SK-N-SH (cell line): Measurements from ENCODE around the gene PLA2G2C. TPM values are rescaled to one million over a fixed set of nuclear protein-coding genes. Genes with fewer than 3 reads are reported as not detected.

Experiments used
- CTCF ChIA-PET: fragments of 300-600, 350-600 bp; formaldehyde crosslinking; extraction: SDS; loops from one replicate; lab custom pipeline; 2021; lab: Yijun Ruan, JAX
- POLR2A ChIA-PET: fragments of 350-600 bp; sonication (Branson Sonifier 250); formaldehyde crosslinking; extraction: SDS; loops from one replicate; lab custom pipeline; 2020; ENCODE audit warnings: antibody characterized with exemption, inconsistent platforms; lab: Yijun Ruan, JAX
- DNase-seq: peaks from one replicate; pipeline ENCODE4 v3.0.0; 2012
- H2AFZ ChIP-seq: fragments of 200-600 bp; sonication (generic); 2 replicates; pipeline ENCODE4 v1.8.1; 2016; ENCODE audit warnings: antibody characterized with exemption, mild to moderate bottlenecking, low read depth
- H3F3A ChIP-seq: fragments of 200-600 bp; sonication (generic); replicated peaks from 2 replicates; pipeline ENCODE3; 2016; ENCODE audit warnings: antibody characterized with exemption, mild to moderate bottlenecking; ENCODE audit not compliant: insufficient read depth
- H3K27ac ChIP-seq, 2 experiments: fragments of 200-500 bp in 1 of 2; fragments of 200-600 bp in 1 of 2; sonication (Bioruptor generic) in 1 of 2; sonication (generic), shearing (Covaris generic) in 1 of 2; 2 replicates each; pipeline versions ENCODE4 v1.5.1 to v1.6.1; 2014 to 2016; ENCODE audit warnings: low read depth in 2 of 2, inconsistent platforms in 1 of 2, low read length in 1 of 2, mild to moderate bottlenecking in 1 of 2, mixed read lengths in 1 of 2
- H3K27me3 ChIP-seq: fragments of 200-600 bp; sonication (generic), shearing (Covaris generic); 2 replicates; pipeline ENCODE4 v1.6.1; 2016; ENCODE audit warnings: mixed run types; ENCODE audit not compliant: insufficient read depth
- H3K36me3 ChIP-seq, 2 experiments: fragments of 200-500 bp in 1 of 2; fragments of 200-600 bp in 1 of 2; sonication (Bioruptor generic) in 1 of 2; sonication (generic) in 1 of 2; replicated peaks in 1 of 2; 2 replicates each; pipeline versions ENCODE3 to v1.5.1; 2014 to 2016; ENCODE audit warnings: low read length in 1 of 2, mild to moderate bottlenecking in 1 of 2; ENCODE audit not compliant: insufficient read depth in 2 of 2, control insufficient read depth in 1 of 2
- H3K4me1 ChIP-seq, 2 experiments: fragments of 200-500 bp in 1 of 2; fragments of 200-600 bp in 1 of 2; sonication (Bioruptor generic) in 1 of 2; sonication (generic), shearing (Covaris generic) in 1 of 2; 2 replicates each; pipeline versions ENCODE4 v1.5.1 to v1.6.1; 2014 to 2016; ENCODE audit warnings: low read depth in 1 of 2, low read length in 1 of 2, mixed run types in 1 of 2; ENCODE audit not compliant: insufficient read depth in 2 of 2, control insufficient read depth in 1 of 2
- H3K4me2 ChIP-seq: fragments of 200-600 bp; sonication (generic), shearing (Covaris generic); 2 replicates; pipeline ENCODE4 v1.6.1; 2017; ENCODE audit warnings: mixed run types
- H3K4me3 ChIP-seq, 2 experiments: fragments of 200-500 bp in 1 of 2; fragments of 200-600 bp in 1 of 2; sonication (Bioruptor generic) in 1 of 2; sonication (generic), shearing (Covaris generic) in 1 of 2; 2 replicates each; pipeline versions ENCODE4 v1.5.1 to v1.8.1; 2014 to 2016; ENCODE audit warnings: low read depth in 2 of 2, inconsistent platforms in 1 of 2, low read length in 1 of 2, mild to moderate bottlenecking in 1 of 2, mixed read lengths in 1 of 2, moderate library complexity in 1 of 2
- H3K79me2 ChIP-seq: fragments of 200-600 bp; sonication (generic); 2 replicates; pipeline ENCODE4 v1.8.1; 2017; ENCODE audit warnings: mild to moderate bottlenecking; ENCODE audit not compliant: insufficient read depth
- H3K9ac ChIP-seq: fragments of 200-600 bp; sonication (generic); 2 replicates; pipeline ENCODE4 v1.6.1; 2017; ENCODE audit warnings: mixed run types
- H3K9me2 ChIP-seq: fragments of 200-600 bp; sonication (generic); 2 replicates; pipeline ENCODE4 v1.6.1; 2017; ENCODE audit warnings: mixed run types
- H3K9me3 ChIP-seq: fragments of 200-600 bp; sonication (generic); 2 replicates; pipeline ENCODE4 v1.6.1; 2017; ENCODE audit warnings: mixed run types, mild to moderate bottlenecking, moderate library complexity
- H4K20me1 ChIP-seq: fragments of 200-600 bp; sonication (generic); 2 replicates; pipeline ENCODE4 v1.6.1; 2017; ENCODE audit warnings: mild to moderate bottlenecking, mixed run types; ENCODE audit not compliant: insufficient read depth
- CHD2 ChIP-seq: fragments of 150-350 bp; IDR thresholded peaks from 2 replicates; pipeline ENCODE4 v1.6.1; 2018; ENCODE audit warnings: low read length; ENCODE audit not compliant: partially characterized antibody
- CTCF ChIP-seq: fragments of 200-600 bp; sonication (generic); IDR thresholded peaks from 2 replicates; pipeline ENCODE4 v1.6.1; 2017; ENCODE audit warnings: antibody characterized with exemption, mild to moderate bottlenecking, moderate library complexity
- ELF1 ChIP-seq: IDR thresholded peaks from 2 replicates; pipeline ENCODE4 v1.4.0; 2012
- EZH2phosphoT487 ChIP-seq: fragments of 200-600 bp; sonication (generic); IDR thresholded peaks from 2 replicates; pipeline ENCODE4 v1.6.1; 2017; ENCODE audit warnings: low read depth, mixed run types, mild to moderate bottlenecking, antibody characterized with exemption, moderate library complexity, borderline replicate concordance
- FOSL2 ChIP-seq: IDR thresholded peaks from 2 replicates; pipeline ENCODE4 v1.4.0; 2012; ENCODE audit warnings: low read depth, mild to moderate bottlenecking, moderate library complexity, borderline replicate concordance
- FOXJ3 ChIP-seq: sonication (generic); formaldehyde crosslinking; IDR thresholded peaks from 2 replicates; pipeline ENCODE4 v1.5.1; 2020; ENCODE audit warnings: mild to moderate bottlenecking, missing genetic modification reagents
- GATA2 ChIP-seq: sonication (generic); formaldehyde crosslinking; IDR thresholded peaks from 2 replicates; pipeline ENCODE4 v1.5.0; 2020; ENCODE audit warnings: mild to moderate bottlenecking, missing genetic modification reagents
- MXI1 ChIP-seq: IDR thresholded peaks from 2 replicates; pipeline ENCODE4 v1.6.1; 2012; ENCODE audit warnings: mild to moderate bottlenecking, low read depth, low read length, improper control_type of control experiment
- POLR2AphosphoS5 ChIP-seq: IDR thresholded peaks from 2 replicates; pipeline ENCODE4 v1.6.1; 2012; ENCODE audit warnings: low read depth, low read length
- RAD21 ChIP-seq: IDR thresholded peaks from 2 replicates; pipeline ENCODE4 v1.6.1; 2012; ENCODE audit warnings: mild to moderate bottlenecking, low read length
- RXRA ChIP-seq: IDR thresholded peaks from 2 replicates; pipeline ENCODE4 v1.4.0; 2012; ENCODE audit warnings: low read depth, mild to moderate bottlenecking, borderline replicate concordance
- SMC3 ChIP-seq: IDR thresholded peaks from 2 replicates; pipeline ENCODE4 v1.6.1; 2012; ENCODE audit warnings: low read depth, low read length, improper control_type of control experiment
- TAF1 ChIP-seq: IDR thresholded peaks from 2 replicates; pipeline ENCODE4 v1.6.1; 2012; ENCODE audit warnings: low read depth, mild to moderate bottlenecking, low read length, moderate library complexity, borderline replicate concordance
- TCF12 ChIP-seq: IDR thresholded peaks from 2 replicates; pipeline ENCODE4 v1.4.0; 2012
- USF1 ChIP-seq: IDR thresholded peaks from 2 replicates; pipeline ENCODE4 v1.4.0; 2012; ENCODE audit warnings: low read depth, borderline replicate concordance
- YY1 ChIP-seq: IDR thresholded peaks from 2 replicates; pipeline ENCODE4 v1.4.0; 2012; ENCODE audit warnings: low read depth, mild to moderate bottlenecking
- WGBS: methylation state at CpG from one replicate; pipeline ENCODE4 v1.1.6; 2017; ENCODE audit warnings: low lambda C conversion rate; 5-methylcytosine and 5-hydroxymethylcytosine counted together
- polyA plus RNA-seq, 3 experiments: library from polyadenylated mRNA; depleted of rRNA; stranded (reverse); fragments of >200 nt; gene quantifications; 2 replicates each; pipeline ENCODE4 v1.2.3, GENCODE V29; 2012
- TF ChIP-seq, protein P1 (sequence below): IDR thresholded peaks from 2 replicates; pipeline ENCODE4 v1.4.0; 2012; ENCODE audit warnings: low read depth, borderline replicate concordance
- TF ChIP-seq, protein P2 (sequence below): fragments of 150-350 bp; IDR thresholded peaks from 2 replicates; pipeline ENCODE4 v1.6.1; 2017; ENCODE audit warnings: antibody characterized with exemption, low read length, low read depth, borderline replicate concordance
- TF ChIP-seq, protein P3 (sequence below): IDR thresholded peaks from 2 replicates; pipeline ENCODE4; 2012

PLA2G2C gene
- polyA plus RNA-seq, 1 of the 3 experiments (the other 2 are of a cell fraction) = not detected

GRCh38 chr1:20152599-20152930 lies 33.8 kb downstream of the PLA2G2C start:
- Histone ChIP-seq H3K9ac (no peak overlapping the region), H3K79me2 (no peaks in the 10 kb centered on the region), H3K4me1 (peaks cover 0 to 5% of the 10 kb centered on the region in 2 experiments; a peak in 1 of 4 replicates), H3K27ac (no peak overlapping the region), H3K4me3 (peak overlapping the region in 1 of 2 experiments; percentile 45; a peak in 1 of 4 replicates), H4K20me1 (no peaks in the 10 kb centered on the region), H3F3A (no peaks in the 10 kb centered on the region), H2AFZ (no peak overlapping the region), H3K9me2 (no peaks in the 10 kb centered on the region), H3K9me3 (no peaks in the 10 kb centered on the region), H3K4me2 (no peak overlapping the region), H3K27me3 (no peaks in the 10 kb centered on the region; the same call in 1 of the 2 replicates), H3K36me3 (no peaks in the 10 kb centered on the region)
- WGBS = 30% methylated on average over 4 of the region's 7 CpGs
- no peak for DNase-seq
- POLR2A ChIA-PET = interaction anchor here (1.2 kb wide), 1 partner anchor 178 kb away, joined by 4 read pairs; no protein-coding TSS in a partner anchor
- CTCF ChIA-PET = interaction anchor here (0.6 to 17.8 kb wide), 35 partner anchors 9 to 437 kb away, joined by 3 to 243 read pairs (median 5); partner anchors contain the start of genes OTUD3 and PLA2G2E
- TF ChIP-seq FOXJ3 (CRISPR knock-in tag) = no peak
- no peak for TF ChIP-seq YY1
- TF ChIP-seq, protein P1, sequence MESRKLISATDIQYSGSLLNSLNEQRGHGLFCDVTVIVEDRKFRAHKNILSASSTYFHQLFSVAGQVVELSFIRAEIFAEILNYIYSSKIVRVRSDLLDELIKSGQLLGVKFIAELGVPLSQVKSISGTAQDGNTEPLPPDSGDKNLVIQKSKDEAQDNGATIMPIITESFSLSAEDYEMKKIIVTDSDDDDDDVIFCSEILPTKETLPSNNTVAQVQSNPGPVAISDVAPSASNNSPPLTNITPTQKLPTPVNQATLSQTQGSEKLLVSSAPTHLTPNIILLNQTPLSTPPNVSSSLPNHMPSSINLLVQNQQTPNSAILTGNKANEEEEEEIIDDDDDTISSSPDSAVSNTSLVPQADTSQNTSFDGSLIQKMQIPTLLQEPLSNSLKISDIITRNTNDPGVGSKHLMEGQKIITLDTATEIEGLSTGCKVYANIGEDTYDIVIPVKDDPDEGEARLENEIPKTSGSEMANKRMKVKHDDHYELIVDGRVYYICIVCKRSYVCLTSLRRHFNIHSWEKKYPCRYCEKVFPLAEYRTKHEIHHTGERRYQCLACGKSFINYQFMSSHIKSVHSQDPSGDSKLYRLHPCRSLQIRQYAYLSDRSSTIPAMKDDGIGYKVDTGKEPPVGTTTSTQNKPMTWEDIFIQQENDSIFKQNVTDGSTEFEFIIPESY = no peak
- TF ChIP-seq RXRA = no peak
- no peak for TF ChIP-seq FOSL2
- TF ChIP-seq EZH2phosphoT487 = no peak
- TF ChIP-seq CHD2 = no peak
- TF ChIP-seq POLR2AphosphoS5 = no peak
- TF ChIP-seq, protein P2, sequence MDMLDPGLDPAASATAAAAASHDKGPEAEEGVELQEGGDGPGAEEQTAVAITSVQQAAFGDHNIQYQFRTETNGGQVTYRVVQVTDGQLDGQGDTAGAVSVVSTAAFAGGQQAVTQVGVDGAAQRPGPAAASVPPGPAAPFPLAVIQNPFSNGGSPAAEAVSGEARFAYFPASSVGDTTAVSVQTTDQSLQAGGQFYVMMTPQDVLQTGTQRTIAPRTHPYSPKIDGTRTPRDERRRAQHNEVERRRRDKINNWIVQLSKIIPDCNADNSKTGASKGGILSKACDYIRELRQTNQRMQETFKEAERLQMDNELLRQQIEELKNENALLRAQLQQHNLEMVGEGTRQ = no peak
- TF ChIP-seq MXI1 = no peak
- TF ChIP-seq GATA2 (CRISPR knock-in tag) = no peak
- no peak for TF ChIP-seq TAF1

GRCh38 chr1:20151906-20152598 lies 34.3 kb downstream of the PLA2G2C start:
- Histone ChIP-seq H3F3A (no peaks in the 10 kb centered on the region), H3K4me1 (peaks cover 0 to 5% of the 10 kb centered on the region in 2 experiments; a peak in 1 of 4 replicates), H2AFZ (peak overlapping the region; percentile 50; the same call in 1 of the 2 replicates), H3K9ac (no peak overlapping the region), H4K20me1 (no peaks in the 10 kb centered on the region), H3K27me3 (no peaks in the 10 kb centered on the region; the same call in 1 of the 2 replicates), H3K9me2 (no peaks in the 10 kb centered on the region), H3K9me3 (no peaks in the 10 kb centered on the region), H3K4me3 (peak overlapping the region; percentile 45 to 49), H3K79me2 (no peaks in the 10 kb centered on the region), H3K27ac (no peak overlapping the region), H3K4me2 (peak overlapping the region; percentile 81), H3K36me3 (no peaks in the 10 kb centered on the region)
- TF ChIP-seq ELF1 (peak; percentile 52; the same call in 1 of the 2 replicates), SMC3 (peak; percentile 92), RAD21 (peak; percentile 90), USF1 (no peak), POLR2AphosphoS5 (no peak), TCF12 (no peak), CTCF (peak; percentile 88)
- TF ChIP-seq, protein P3, sequence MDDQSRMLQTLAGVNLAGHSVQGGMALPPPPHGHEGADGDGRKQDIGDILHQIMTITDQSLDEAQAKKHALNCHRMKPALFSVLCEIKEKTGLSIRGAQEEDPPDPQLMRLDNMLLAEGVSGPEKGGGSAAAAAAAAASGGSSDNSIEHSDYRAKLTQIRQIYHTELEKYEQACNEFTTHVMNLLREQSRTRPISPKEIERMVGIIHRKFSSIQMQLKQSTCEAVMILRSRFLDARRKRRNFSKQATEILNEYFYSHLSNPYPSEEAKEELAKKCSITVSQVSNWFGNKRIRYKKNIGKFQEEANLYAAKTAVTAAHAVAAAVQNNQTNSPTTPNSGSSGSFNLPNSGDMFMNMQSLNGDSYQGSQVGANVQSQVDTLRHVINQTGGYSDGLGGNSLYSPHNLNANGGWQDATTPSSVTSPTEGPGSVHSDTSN = no peak
- WGBS = 0% methylated on average over 5 of the region's 29 CpGs
- peak; percentile 94 for DNase-seq
- CTCF ChIA-PET = interaction anchor here (0.5 to 17.8 kb wide), 57 partner anchors 9 to 447 kb away, joined by 3 to 243 read pairs (median 4); partner anchors contain the start of genes OTUD3, PLA2G2D and PLA2G2E
- POLR2A ChIA-PET = interaction anchor here (0.9 to 1.2 kb wide), 2 partner anchors 177 to 334 kb away, joined by 4 read pairs; partner anchors contain the start of gene CAMK2N1
